Stimulated activated CD4-positive, alpha-beta T cell treated with anti-CD3 and anti-CD28 coated beads, Interleukin-15, amount 100 ng/mL, for 48 hours (primary cell): ENCODE results near the gene SLU7.
"Not testable (repeated sequence)": the region's sequence is repeated elsewhere in the genome, so short reads cannot be mapped to it uniquely, and the experiment has no call there.

Experiments used
- DNase-seq, 2 donors: peaks; one replicate each; pipeline ENCODE4 v3.0.0-alpha.2; 2020; ENCODE audit warnings: low read depth in 2 of 2

SLU7 gene

GRCh38 chr5:160450164-160450932, 31.5 kb upstream of the SLU7 start:
- no peak for DNase-seq

- DNase-seq: no peak
Observed at GRCh38 chr5:160449458-160449857, 30.6 kb upstream of the SLU7 start.

DNA sequence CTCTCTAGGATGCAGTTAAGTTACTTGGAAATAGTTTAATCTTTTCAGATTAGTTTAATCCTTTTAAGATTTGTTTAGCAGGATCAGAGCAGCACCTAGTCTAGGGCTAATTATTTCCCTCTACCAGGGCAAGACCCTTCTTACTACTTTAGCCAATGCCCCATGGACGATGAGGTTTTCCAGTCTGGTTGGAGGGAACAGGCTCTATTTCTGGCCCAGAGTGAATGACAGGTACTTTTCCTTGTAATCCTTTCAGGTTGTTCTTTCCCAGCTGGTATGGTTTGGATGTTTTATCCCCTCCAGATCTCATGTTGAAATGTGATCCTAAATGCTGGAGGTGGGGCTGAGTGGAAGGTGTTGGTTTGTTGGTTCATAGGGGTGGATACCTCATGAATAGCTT, 30.0 kb upstream of the SLU7 start:
- no peak for DNase-seq

DNA sequence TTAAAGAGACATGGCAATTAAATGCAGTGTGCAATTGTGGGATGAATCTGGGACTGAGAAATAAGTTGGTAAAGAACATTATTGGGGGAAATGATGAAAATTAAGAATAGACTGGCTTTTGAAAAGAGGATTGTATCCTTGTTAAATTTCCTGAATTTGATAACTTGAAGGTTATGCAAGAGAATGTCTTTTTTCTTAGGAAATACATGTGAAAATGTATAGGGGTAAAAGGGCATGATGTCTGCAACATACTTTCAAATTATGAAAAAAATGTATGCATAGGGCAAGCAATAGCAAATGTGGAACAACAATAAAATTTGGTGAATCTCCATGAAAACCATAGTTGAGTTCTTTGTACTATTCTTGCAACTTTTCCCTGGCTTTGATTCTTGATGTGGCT, 26.9 kb upstream of the SLU7 start:
- DNase-seq: no peak

DNA sequence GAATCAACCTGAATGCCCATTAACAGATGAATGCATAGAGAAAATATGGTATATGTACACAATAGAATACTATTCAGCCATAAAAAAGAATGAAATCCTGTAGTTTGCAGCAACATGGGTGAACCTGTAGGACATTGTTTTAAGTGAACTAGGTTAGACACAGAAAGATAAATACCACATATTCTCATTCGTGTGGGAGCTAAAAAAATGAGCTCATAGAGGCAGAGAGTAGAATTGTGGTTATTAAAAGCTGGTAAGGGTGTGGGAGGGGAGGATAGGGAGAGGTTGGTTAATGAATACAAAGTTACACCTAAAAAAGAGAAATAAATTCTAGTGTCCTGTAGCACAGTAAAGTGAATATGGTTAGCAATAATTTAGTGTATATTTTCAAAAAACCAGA, 26.3 kb upstream of the SLU7 start:
- no peak for DNase-seq

GRCh38 chr5:160444407-160444806, 25.5 kb upstream of the SLU7 start:
- DNase-seq: no peak

DNA sequence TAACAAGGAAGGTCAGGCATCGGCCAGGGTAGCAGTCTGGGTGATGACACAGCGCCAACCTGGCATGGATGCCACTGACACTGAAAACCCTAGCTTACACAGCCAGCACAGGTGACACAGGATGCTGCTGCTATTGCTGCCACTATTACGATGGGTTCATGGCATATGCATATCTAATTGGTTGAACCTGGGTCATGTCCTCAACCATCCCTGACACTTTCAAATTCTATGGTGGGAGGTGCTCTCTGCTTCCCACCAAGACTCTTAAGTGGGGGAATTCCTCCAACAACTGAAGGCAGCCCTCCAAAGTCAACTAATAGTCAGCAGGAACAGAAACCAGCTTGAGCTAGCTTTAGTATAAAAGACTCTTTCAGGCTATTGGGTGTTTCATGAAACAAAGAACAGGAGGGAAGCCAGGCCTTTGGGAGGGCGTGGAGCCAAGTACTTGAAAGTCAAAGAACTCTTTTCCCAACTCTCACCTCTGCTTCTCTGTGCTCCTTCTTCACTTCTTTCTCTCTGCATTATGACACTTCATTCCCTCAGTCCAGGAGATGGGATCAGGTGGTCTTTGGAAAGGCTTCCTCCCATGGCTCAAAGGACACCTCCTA, 24.0 kb upstream of the SLU7 start:
- DNase-seq: no peak

DNA sequence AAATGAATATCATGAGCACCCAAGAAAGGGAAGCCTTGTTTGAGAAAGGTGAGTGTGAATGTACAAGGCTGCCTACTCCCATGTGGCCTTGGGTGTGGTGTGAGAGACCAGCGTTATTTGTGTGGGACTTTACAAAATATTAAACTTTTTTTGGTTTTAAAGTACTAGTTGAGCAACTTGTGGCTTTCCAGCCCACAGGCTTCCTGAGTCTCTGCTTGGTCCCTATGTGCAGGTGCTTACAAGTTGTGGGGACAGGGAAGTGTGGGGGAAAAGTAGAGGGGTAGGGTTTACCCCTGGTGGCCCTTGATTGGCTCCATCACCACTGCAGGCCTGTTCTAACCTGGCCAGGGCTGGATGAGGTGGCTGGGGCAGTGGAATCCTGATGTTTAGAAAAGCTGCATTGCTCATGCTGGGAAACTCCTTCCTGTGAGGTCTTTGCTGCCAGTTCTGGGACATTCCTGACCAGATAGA, 22.5 kb upstream of the SLU7 start:
- DNase-seq: no peak

DNA sequence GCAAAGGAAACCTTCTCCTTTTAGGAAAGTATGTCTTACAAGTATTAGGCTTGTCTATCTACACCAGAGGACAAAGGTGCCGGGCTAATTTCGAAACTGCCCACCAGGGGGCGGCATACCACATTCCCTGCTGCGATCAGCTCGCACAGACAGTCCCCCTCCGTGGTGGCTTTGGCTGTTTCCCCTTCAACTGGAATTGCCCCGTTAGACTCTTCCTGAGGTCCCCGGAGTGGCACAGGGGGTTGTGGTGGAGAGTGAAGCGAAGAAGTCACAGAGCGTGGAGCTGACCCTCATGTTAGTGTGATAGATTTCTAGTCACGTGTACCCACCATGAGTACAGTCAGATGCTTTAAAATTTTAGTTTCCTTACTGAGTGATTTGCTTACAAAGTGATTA, 20.3 kb upstream of the SLU7 start:
- DNase-seq: peak; percentile 74 to 88

DNA sequence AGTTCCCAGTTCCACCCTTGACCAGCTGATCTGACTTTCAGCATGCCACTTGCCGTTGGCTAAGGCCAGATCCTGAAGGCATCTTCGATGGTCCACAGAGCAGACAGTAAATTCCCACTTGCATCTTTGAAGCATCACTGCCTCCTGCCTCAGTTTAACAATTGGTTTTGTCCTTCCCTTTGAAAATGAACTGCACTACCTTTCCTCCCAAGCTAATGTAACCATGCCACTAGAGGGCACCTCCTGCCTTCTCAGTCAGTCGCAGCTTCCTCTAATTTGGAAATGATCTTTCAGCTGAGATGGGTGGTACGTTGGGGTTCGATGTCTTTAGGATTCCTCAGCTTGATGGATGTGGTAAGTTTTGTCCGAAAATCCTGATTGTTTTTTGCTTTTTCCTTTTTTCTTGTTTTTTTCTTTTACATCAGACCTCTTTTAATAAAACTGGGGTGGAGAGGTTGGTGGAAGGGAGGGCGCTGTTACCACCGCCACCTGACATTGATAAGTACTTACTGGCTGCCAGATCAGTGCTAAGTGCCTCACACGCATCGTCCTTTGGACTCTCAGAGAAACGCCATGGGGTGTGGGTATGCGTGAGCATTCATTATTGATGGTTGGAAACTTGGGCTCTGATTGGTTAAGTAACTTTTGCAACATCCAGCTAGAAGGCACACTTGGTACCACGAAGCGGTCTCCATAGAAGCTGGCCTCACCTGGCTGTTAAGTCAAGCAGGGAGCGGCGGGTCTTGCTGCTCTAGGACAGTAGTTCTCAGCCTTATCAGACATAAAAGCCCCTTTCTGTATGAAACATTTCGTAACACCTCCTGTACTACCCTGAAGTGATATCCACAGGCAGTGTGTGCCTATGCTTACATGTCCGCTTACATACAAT, 19.7 kb upstream of the SLU7 start:
- DNase-seq: peak in 1 of 2 donors; percentile 45

GRCh38 chr5:160437271-160437670, 18.4 kb upstream of the SLU7 start:
- DNase-seq: no peak

DNA sequence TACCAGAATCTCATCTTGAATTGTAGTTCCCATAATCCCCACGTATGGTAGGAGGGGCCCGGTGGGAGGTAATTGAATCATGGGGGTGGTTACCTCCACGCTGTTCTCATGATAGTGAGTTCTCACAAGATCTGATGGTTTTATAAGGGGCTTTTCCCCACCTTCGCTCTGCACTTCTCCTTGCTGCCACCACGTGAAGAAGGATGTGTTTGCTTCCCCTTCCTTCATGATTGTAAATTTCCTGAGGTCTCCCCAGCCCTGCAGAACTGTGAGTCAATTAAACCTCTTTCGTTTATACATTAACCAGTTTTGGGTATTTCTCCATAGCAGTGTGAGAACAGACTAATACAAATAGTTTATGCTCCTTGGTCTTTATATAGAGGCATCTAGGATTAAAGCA, 17.8 kb upstream of the SLU7 start:
- not testable (repeated sequence) for DNase-seq

DNA sequence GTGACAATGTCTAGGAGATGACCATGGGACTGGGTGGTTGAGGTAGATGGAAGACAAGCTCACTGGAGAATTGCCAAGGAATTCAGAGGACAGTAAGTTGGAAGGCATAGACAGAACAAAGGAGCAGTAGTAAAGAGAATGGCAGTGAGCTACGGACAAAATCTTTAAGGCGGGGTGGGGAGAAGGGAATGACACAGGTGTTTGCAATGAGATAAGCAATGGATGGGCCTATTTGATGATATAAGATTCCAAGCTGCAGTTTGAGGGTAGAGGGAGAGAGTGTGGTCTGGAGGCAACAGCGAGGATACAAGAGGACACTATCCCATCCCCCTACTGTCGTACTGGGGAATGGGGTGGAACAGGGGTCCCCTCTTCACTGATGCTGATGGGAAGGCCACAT, 17.1 kb upstream of the SLU7 start:
- DNase-seq: no peak

GRCh38 chr5:160435532-160435931, 16.7 kb upstream of the SLU7 start:
- DNase-seq: no peak

- DNase-seq: peak in 1 of 2 donors; percentile 19
Observed at GRCh38 chr5:160434022-160434531, 15.2 kb upstream of the SLU7 start.

GRCh38 chr5:160432787-160433186, 13.9 kb upstream of the SLU7 start:
- DNase-seq: no peak

DNA sequence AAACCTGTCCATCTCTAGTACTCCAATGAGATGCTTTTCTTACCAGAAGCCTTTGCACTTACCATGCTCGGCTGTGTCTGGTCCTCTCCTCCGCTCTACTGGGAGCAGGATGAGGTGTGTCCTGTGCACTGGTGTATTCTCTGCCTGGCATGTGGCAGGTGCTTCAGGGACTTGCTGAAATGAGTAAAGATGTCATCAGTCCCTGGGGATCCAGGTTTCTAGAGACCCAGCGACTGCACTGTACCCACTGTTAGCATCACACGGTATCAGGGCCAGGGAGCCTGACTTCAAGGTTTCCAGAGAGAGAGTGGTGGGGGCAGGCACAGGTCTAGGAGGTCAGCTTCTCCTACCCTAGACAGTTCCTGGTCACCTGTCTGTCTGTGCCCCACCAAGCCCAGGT, 13.3 kb upstream of the SLU7 start:
- DNase-seq: no peak

DNA sequence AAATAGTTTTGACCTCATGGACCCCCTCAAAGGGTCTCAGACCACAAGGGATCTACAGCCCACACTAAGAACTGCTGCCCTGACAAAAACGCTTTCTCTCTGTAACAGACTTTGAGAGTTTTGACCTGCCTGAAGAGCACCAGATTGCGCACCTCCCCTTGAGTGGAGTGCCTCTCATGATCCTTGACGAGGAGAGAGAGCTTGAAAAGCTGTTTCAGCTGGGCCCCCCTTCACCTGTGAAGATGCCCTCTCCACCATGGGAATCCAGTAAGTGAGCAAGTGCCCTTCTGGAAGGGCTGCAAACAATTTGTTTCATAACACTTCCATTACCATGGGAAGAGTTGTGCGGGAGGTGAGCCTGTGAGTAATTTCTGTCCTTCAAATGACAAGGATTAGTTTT, 8.7 kb upstream of the SLU7 start:
- DNase-seq: no peak

DNA sequence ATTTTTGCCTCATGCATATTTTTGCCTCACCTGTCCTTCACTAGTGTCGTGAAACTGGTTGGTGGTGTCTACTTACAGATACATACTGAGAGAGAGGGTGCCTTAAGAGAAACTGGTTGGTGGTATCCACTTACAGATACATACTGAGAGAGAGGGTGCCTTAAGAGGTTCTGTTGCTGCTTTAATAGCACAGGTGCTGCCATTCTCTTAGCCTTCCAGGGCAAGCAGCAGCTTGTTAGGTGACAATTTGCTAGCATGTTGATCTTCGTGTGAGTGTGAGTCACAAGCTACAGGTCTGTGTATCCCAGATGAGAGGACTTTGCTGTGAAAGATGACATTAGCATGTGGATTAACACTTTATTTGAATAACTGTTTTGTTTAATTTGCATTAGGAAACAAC, 4.2 kb upstream of the SLU7 start:
- no peak for DNase-seq

GRCh38 chr5:160421625-160422258, 2.9 kb upstream of the SLU7 start, which contains the start of gene PTTG1:
TSS of gene PTTG1 (plus strand) at chr5:160421855. CDS start at chr5:160422313, 458 bp downstream.
- peak; percentile 81 to 91 for DNase-seq

GRCh38 chr5:160420331-160420610, 1.4 kb upstream of the SLU7 start:
- no peak for DNase-seq
